ENCODE data around the gene SLC9A8. TPM values are rescaled to one million over a fixed set of nuclear protein-coding genes. Genes with fewer than 3 reads are reported as not detected.

The SLC9A8 gene
- total and polyA plus RNA-seq, 2 donors (not counting 1 experiment from before 2014, with no cell fraction given): 17.8 to 29.7 TPM

DNA sequence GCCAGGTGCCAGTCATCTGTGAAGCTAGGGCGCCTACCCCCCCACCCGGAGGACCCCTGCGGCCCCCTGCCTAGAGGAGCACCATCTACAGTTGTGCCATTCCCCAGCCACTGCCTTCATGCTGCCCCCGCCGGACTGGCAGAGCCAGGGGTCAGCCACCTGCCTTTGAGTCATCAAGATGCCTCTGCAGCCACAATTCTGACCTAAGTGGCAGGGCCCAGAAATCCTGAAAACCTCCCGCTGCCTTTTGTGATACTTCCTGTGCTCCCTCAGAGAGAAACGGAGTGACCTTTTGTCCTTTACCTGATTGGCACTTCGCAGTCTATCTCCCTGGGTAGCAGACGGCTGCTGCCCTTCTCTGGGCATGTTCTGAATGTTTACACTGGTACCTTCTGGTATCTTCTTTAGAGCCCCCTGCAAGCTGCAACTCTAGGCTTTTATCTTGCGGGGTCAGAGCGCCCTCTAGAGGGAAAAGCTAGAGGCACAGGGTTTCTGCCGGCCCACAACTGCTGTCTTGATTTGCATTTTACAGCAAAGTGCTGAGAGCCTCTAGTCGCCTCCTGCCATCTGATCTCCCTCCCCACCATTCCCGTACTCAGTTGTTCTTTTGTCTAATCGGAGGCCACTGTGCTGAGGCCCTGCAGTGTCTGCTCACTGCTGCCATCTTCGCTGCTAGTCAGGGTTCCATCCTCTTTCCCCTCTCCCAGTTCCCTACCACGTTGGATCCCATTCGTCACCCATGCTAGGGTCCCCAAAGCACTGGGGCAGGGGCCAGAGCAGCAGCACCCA lies 75.8 kb downstream of the SLC9A8 start:
- Mint-ChIP-seq H3K4me1 (peaks cover 4% of the 10 kb centered on the region), H3K27ac (peak overlapping the region; percentile 43), H3K9me3 (ENCODE audit: insufficient read depth) (no peaks in the 10 kb centered on the region), H3K27me3 (no peaks in the 10 kb centered on the region), H3K4me3 (no peak overlapping the region)
- ChIA-PET CTCF (interaction anchor here (0.6 to 2.0 kb wide), 12 partner anchors 8 to 558 kb away, joined by 3 to 6 read pairs (median 3); no protein-coding TSS in a partner anchor), POLR2A (no interaction called here)
- TF ChIP-seq EZH2 (IDR thresholded peaks at IDR 0.05; ENCODE audit: borderline replicate concordance, insufficient read depth, low read depth, low read length, poor library complexity, severe bottlenecking): no peak
- TF ChIP-seq, protein P1, sequence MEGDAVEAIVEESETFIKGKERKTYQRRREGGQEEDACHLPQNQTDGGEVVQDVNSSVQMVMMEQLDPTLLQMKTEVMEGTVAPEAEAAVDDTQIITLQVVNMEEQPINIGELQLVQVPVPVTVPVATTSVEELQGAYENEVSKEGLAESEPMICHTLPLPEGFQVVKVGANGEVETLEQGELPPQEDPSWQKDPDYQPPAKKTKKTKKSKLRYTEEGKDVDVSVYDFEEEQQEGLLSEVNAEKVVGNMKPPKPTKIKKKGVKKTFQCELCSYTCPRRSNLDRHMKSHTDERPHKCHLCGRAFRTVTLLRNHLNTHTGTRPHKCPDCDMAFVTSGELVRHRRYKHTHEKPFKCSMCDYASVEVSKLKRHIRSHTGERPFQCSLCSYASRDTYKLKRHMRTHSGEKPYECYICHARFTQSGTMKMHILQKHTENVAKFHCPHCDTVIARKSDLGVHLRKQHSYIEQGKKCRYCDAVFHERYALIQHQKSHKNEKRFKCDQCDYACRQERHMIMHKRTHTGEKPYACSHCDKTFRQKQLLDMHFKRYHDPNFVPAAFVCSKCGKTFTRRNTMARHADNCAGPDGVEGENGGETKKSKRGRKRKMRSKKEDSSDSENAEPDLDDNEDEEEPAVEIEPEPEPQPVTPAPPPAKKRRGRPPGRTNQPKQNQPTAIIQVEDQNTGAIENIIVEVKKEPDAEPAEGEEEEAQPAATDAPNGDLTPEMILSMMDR (IDR thresholded peaks at IDR 0.05): peak; percentile 77
- no peaks in the 10 kb centered on the region for H3K9me3 ChIP-seq (ENCODE audit: control extremely low read depth in 1 of 3, control insufficient read depth in 2 of 3, insufficient read depth in 1 of 3, low read length in 2 of 3)
- H3K4me3 ChIP-seq (ENCODE audit: control extremely low read depth in 1 of 5, extremely low read depth in 1 of 5, insufficient read depth in 1 of 5, low read depth in 2 of 5, low read length in 4 of 5): no peak overlapping the region
- no peak overlapping the region for H3K4me2 ChIP-seq (replicated peaks; ENCODE audit: low read depth, low read length, poor library complexity, severe bottlenecking)
- WGBS (ENCODE audit: insufficient coverage): 78% methylated on average over 18 of the region's 18 CpGs
- no peaks in the 10 kb centered on the region for H3K79me2 ChIP-seq (ENCODE audit: control insufficient read depth, insufficient read depth, low read length)
- no peak overlapping the region for H2AFZ ChIP-seq (ENCODE audit: insufficient read depth, low read depth, low read length, poor library complexity, severe bottlenecking)
- peak; percentile 66 for ATAC-seq (ENCODE audit: low read depth)
- H4K20me1 ChIP-seq (ENCODE audit: control insufficient read depth, insufficient read depth, low read length, poor library complexity, severe bottlenecking): no peaks in the 10 kb centered on the region
- H3K27me3 ChIP-seq (replicated peaks in 1 of 4; ENCODE audit: control extremely low read depth in 1 of 4, control insufficient read depth in 3 of 4, insufficient read depth in 4 of 4, low read length in 3 of 4): no peaks in the 10 kb centered on the region
- H3K4me1 ChIP-seq (ENCODE audit: control insufficient read depth in 2 of 2, insufficient read depth in 2 of 2, low read length in 2 of 2): peaks cover 0 to under 1% of the 10 kb centered on the region in 2 donors
- H3K9ac ChIP-seq (ENCODE audit: low read length): no peak overlapping the region
- intact Hi-C loops (cut with micrococcal nuclease): loop anchor here (1.0 kb wide), 1 partner anchor 277 kb away; no protein-coding TSS in a partner anchor
- no peak overlapping the region for H3K27ac ChIP-seq (ENCODE audit: low read length in 2 of 2)
- DNase-seq: peak; percentile 71
- peaks cover 0 to 51% of the 10 kb centered on the region in 2 experiments for H3K36me3 ChIP-seq (replicated peaks in 1 of 2; ENCODE audit: control extremely low read depth in 1 of 2, control insufficient read depth in 1 of 2, extremely low read depth in 1 of 2, insufficient read depth in 2 of 2, low read length in 1 of 2)

Measured in B cell (primary cell).